HepG2 (cell line): ENCODE data around the gene CMTM8. TPM values are rescaled to one million over a fixed set of nuclear protein-coding genes. Genes with fewer than 3 reads are reported as not detected.

Experiments used
- AKAP8 ChIP-seq: sonication (generic); formaldehyde crosslinking; IDR thresholded peaks from 2 replicates; pipeline ENCODE4 v1.5.1; 2020; ENCODE audit warnings: mild to moderate bottlenecking, missing genetic modification reagents
- CEBPG ChIP-seq: IDR thresholded peaks from 2 replicates; pipeline ENCODE4 v1.6.1; 2016
- CREM ChIP-seq, 2 experiments: sonication (generic) in 1 of 2; formaldehyde crosslinking in 1 of 2; IDR thresholded peaks; 2 replicates each; pipeline versions ENCODE4 v1.4.0 to v1.6.1; 2016 to 2020; ENCODE audit warnings: antibody characterized with exemption in 1 of 2, mild to moderate bottlenecking in 1 of 2, missing genetic modification reagents in 1 of 2
- ERF ChIP-seq: IDR thresholded peaks from 2 replicates; pipeline ENCODE4 v1.6.1; 2018; ENCODE audit warnings: missing biosample characterization, missing genetic modification reagents
- ETV5 ChIP-seq: IDR thresholded peaks from 2 replicates; pipeline ENCODE4 v1.6.1; 2018; ENCODE audit warnings: missing biosample characterization, missing genetic modification reagents, inconsistent platforms, borderline replicate concordance
- FOXJ3 ChIP-seq: sonication (generic); formaldehyde crosslinking; IDR thresholded peaks from 2 replicates; pipeline ENCODE4 v1.4.0; 2020; ENCODE audit warnings: missing genetic modification reagents, mild to moderate bottlenecking, borderline replicate concordance
- GTF2F1 ChIP-seq: fragments of 150-350 bp; IDR thresholded peaks from 2 replicates; pipeline ENCODE4 v1.6.1; 2014; ENCODE audit warnings: low read length
- HDAC6 ChIP-seq: fragments of 200-600 bp; sonication (generic); IDR thresholded peaks from 2 replicates; pipeline ENCODE4 v1.7.0; 2017; ENCODE audit warnings: mild to moderate bottlenecking, antibody characterized with exemption, low read length, low read depth
- HNF4G ChIP-seq, 2 experiments: sonication (generic) in 1 of 2; formaldehyde crosslinking in 1 of 2; IDR thresholded peaks; 2 replicates each; pipeline versions ENCODE4 v1.4.0 to v1.6.1; 2011 to 2020; ENCODE audit warnings: borderline replicate concordance in 2 of 2, low read depth in 2 of 2, mild to moderate bottlenecking in 2 of 2, low read length in 1 of 2, missing genetic modification reagents in 1 of 2, moderate library complexity in 1 of 2
- JUNB ChIP-seq: sonication (generic); formaldehyde crosslinking; IDR thresholded peaks from 2 replicates; pipeline ENCODE4 v1.8.0; 2022; ENCODE audit warnings: missing genetic modification reagents, mild to moderate bottlenecking, borderline replicate concordance
- KLF6 ChIP-seq: IDR thresholded peaks from 2 replicates; pipeline ENCODE4 v1.8.0; 2016; ENCODE audit warnings: missing biosample characterization, missing genetic modification reagents
- NKX3-1 ChIP-seq: sonication (generic); formaldehyde crosslinking; IDR thresholded peaks from 2 replicates; pipeline ENCODE4 v1.5.0; 2020; ENCODE audit warnings: missing genetic modification reagents
- REPIN1 ChIP-seq: sonication (generic); formaldehyde crosslinking; IDR thresholded peaks from 2 replicates; pipeline ENCODE4 v1.8.0; 2022; ENCODE audit warnings: missing genetic modification reagents, low read depth, mild to moderate bottlenecking, borderline replicate concordance
- SAP130 ChIP-seq: IDR thresholded peaks from 2 replicates; pipeline ENCODE4 v1.6.1; 2016; ENCODE audit warnings: low read depth
- SNAPC5 ChIP-seq: sonication (generic); formaldehyde crosslinking; IDR thresholded peaks from 2 replicates; pipeline ENCODE4 v1.8.1; 2023; ENCODE audit warnings: mild to moderate bottlenecking, missing genetic modification reagents, borderline replicate concordance
- ZNF317 ChIP-seq: sonication (generic); formaldehyde crosslinking; IDR thresholded peaks from 2 replicates; pipeline ENCODE4 v1.5.0; 2020; ENCODE audit warnings: mild to moderate bottlenecking, missing genetic modification reagents
- ZNF33B ChIP-seq: sonication (generic); formaldehyde crosslinking; IDR thresholded peaks from 2 replicates; pipeline ENCODE4 v1.5.1; 2020; ENCODE audit warnings: mild to moderate bottlenecking, missing genetic modification reagents
- ZNF34 ChIP-seq: sonication (generic); formaldehyde crosslinking; IDR thresholded peaks from 2 replicates; pipeline ENCODE4 v1.4.0; 2020; ENCODE audit warnings: mild to moderate bottlenecking, missing genetic modification reagents, borderline replicate concordance
- ZNF431 ChIP-seq: sonication (generic); formaldehyde crosslinking; IDR thresholded peaks from 2 replicates; pipeline ENCODE4 v1.9.0; 2022; ENCODE audit warnings: missing genetic modification reagents, low read depth, mild to moderate bottlenecking, borderline replicate concordance
- ZNF709 ChIP-seq: sonication (generic); formaldehyde crosslinking; IDR thresholded peaks from 2 replicates; pipeline ENCODE4 v1.5.0; 2020; ENCODE audit warnings: mild to moderate bottlenecking, missing genetic modification reagents
- ZNF839 ChIP-seq: sonication (generic); formaldehyde crosslinking; IDR thresholded peaks from 2 replicates; pipeline ENCODE4 v1.4.0; 2020; ENCODE audit warnings: missing genetic modification reagents, mild to moderate bottlenecking, borderline replicate concordance
- ZNF878 ChIP-seq: sonication (generic); formaldehyde crosslinking; IDR thresholded peaks from 2 replicates; pipeline ENCODE4 v1.8.1; 2023; ENCODE audit warnings: mild to moderate bottlenecking, missing genetic modification reagents, moderate library complexity
- polyA plus RNA-seq, 8 experiments: library from polyadenylated mRNA; depleted of rRNA in 3 of 8; stranded (reverse) in 7 of 8; unstranded in 1 of 8; fragments of >200 nt; fragmentation: Illumina TruSeq in 4 of 8; extraction: Trizol in 4 of 8; gene quantifications; 2 replicates each; pipeline versions ENCODE4 v1.2.1 to v1.2.3, GENCODE V29; 2011 to 2016; ENCODE audit warnings: low read depth in 4 of 8, missing spikeins in 1 of 8, mixed read lengths in 1 of 8; ENCODE audit not compliant: insufficient read depth in 1 of 8
- total RNA-seq, 5 experiments: library from RNA; depleted of rRNA; stranded (reverse); fragments of >200 nt; fragmentation: Illumina TruSeq; extraction: Trizol; gene quantifications; 2 replicates each; pipeline ENCODE4 v1.2.3, GENCODE V29; 2016; ENCODE audit warnings: low read depth in 1 of 5

The CMTM8 gene
- total and polyA plus RNA-seq, 2 of the 13 experiments (the other 11 are each of a cell fraction or from before 2014, with no cell fraction given) = 8.9 to 15.8 TPM

DNA sequence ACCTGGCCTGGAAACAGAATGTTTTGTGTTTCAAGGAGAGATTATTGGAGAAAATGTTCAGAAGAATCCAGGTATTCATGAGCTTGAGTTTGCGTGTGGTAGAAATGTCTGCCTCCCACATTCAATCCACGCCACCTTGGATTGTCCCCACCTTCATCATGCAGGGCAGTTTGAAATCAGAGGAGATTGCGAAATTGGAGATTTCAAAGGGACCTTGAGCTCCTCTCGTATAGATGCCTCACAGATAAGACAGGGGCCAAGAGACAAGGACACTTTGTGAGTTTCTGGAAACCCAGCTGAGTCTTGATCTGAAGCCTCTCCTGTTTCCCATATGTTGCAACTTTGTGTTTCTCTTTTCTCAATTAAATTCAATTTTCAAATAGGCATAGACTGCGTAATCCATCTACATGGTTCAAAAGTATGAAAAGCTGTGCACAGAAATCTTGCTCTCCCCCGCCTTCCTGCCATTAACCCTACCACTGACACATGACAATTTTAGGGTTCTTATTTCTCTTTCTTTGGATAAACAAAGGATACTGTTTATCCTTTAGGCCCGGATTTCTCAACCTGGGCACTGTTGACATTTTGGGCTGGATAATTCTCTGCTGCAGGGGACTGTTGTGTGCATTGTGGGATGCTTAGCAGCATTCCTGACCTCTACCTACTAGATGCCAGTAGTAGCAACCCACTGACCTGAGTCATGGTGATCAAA lies 53.8 kb downstream of the CMTM8 start (continued):
- peak; percentile 46; the same call in 1 of the 2 replicates for TF ChIP-seq REPIN1
- TF ChIP-seq ZNF839 (CRISPR knock-in tag) = no peak
- 0 out of 2 replicates have a peak, but pooled peaks have one; percentile 12 for TF ChIP-seq JUNB
- no peak for TF ChIP-seq ZNF317 (CRISPR knock-in tag)
- TF ChIP-seq ZNF33B = no peak
- TF ChIP-seq ZNF709 (CRISPR knock-in tag) = no peak
- TF ChIP-seq GTF2F1 = no peak
- TF ChIP-seq SNAPC5 = no peak
- no peak for TF ChIP-seq HDAC6
- no peak for TF ChIP-seq ETV5 (CRISPR knock-in tag)
- TF ChIP-seq SAP130 (CRISPR knock-in tag) = no peak; the same call in 1 of the 2 replicates
- no peak for TF ChIP-seq ZNF431
- no peak for TF ChIP-seq NKX3-1 (CRISPR knock-in tag)
- peak; percentile 83 for TF ChIP-seq FOXJ3 (CRISPR knock-in tag)
- no peak for TF ChIP-seq AKAP8 (CRISPR knock-in tag)
- TF ChIP-seq ZNF878 (CRISPR knock-in tag) = no peak
- TF ChIP-seq CREM (IDR thresholded peaks at IDR 0.05) = peak; percentile 31; the same call in 1 of the 2 replicates
- TF ChIP-seq CREM (CRISPR knock-in tag; IDR thresholded peaks at IDR 0.05) = no peak
- peak; percentile 64; the same call in 1 of the 2 replicates for TF ChIP-seq HNF4G (IDR thresholded peaks at IDR 0.05; ENCODE audit: borderline replicate concordance, low read depth, low read length)
- no peak for TF ChIP-seq HNF4G (CRISPR knock-in tag; IDR thresholded peaks at IDR 0.05; ENCODE audit: borderline replicate concordance, low read depth)
- no peak for TF ChIP-seq ERF
- TF ChIP-seq KLF6 = no peak
- peak; percentile 91 for TF ChIP-seq CEBPG
- TF ChIP-seq ZNF34 (CRISPR knock-in tag) = no peak
